T47D (cell line): ENCODE measurements around the gene SLX9.
"Not testable (repeated sequence)": the region's sequence is repeated elsewhere in the genome, so short reads cannot be mapped to it uniquely, and the experiment has no call there.

Experiments
- DNase-seq, 2 experiments: peaks; one replicate each; pipeline versions ENCODE4 v3.0.0 to v3.0.0-alpha.2; 2011 to 2012; ENCODE audit warnings: low read depth in 1 of 2, low spot score in 1 of 2
- JUND ChIP-seq: IDR thresholded peaks from 2 replicates; pipeline ENCODE4 v1.6.1; 2012; ENCODE audit warnings: low read depth
- in situ Hi-C: cut with HindIII; loops from 2 replicates; pipeline ENCODE4 v1.10.0; 2016; ENCODE audit warnings: low sequenced_read_pairs, low pct_unique_long_range_greater_than_20kb

Gene SLX9

GRCh38 chr21:44924606-44925377 lies 15.0 kb upstream of the SLX9 start:
- no peak for DNase-seq
- in situ Hi-C loops, result no loop called here
- no peak for TF ChIP-seq JUND

DNA sequence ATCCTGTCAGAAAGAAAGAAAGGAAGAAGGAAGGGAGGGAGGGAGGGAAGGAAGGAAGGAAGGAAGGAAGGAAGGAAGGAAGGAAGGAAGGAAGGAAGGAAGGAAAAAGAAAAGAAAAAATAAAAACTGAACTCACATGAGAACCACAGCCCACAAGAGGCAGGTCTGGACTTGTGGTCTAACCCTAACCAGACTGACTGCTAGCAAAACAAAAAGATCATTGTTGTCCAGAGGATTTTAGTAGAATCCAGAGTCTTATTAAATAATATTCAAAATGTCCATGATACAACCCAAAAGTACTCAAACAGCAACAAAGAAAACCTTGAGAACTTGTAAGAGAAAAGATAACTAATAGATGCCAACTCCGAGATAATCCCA lies 14.5 kb upstream of the SLX9 start:
- no peak for DNase-seq

DNA sequence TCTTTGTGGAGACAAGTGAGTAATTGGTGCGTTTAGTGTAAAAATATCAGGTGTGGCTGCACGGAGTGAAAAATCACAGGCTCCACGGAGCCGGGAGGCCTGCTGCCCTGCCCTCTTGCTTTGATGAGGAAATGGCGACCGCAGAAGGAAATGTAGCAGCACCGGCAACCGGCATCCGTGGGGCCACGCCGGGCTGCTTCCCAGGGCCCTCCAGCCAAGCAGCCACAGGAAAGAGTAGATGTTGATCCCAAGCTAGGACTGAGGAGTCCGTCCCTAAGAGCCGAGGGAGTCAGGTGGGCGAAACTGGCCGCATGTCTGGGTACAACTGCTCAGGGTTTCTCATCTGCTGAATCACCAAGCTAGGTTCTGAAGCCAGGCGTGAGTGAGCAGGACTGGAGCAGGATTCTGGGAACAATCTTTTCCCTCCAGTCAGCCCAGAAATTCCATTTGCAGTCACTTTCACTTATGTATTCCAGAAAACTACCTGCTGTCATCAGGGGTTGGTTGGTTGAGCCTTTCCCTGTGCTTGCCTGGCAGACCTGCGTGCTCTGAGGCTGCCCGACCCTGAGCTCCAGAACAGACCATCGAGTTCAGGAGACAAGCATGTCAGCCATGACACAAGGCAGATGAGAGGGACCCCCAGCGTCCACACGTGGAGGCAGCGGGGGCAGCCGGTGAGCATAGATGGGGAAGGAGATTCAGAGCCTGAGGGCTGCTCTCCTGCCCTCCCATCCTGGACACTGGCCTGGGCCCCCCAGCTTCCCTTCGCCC lies 13.3 kb upstream of the SLX9 start:
- no peak for TF ChIP-seq JUND
- in situ Hi-C loops, result no loop called here
- DNase-seq, result no peak

More for the DNA sequence above, 14.5 kb upstream of the SLX9 start:
- in situ Hi-C loops, result no loop called here
- TF ChIP-seq JUND, result no peak

- no peak for TF ChIP-seq JUND
- in situ Hi-C loops, result no loop called here
- DNase-seq, result no peak
These were observed 12.6 kb upstream of the SLX9 start for GRCh38 chr21:44927259-44927586.

DNA sequence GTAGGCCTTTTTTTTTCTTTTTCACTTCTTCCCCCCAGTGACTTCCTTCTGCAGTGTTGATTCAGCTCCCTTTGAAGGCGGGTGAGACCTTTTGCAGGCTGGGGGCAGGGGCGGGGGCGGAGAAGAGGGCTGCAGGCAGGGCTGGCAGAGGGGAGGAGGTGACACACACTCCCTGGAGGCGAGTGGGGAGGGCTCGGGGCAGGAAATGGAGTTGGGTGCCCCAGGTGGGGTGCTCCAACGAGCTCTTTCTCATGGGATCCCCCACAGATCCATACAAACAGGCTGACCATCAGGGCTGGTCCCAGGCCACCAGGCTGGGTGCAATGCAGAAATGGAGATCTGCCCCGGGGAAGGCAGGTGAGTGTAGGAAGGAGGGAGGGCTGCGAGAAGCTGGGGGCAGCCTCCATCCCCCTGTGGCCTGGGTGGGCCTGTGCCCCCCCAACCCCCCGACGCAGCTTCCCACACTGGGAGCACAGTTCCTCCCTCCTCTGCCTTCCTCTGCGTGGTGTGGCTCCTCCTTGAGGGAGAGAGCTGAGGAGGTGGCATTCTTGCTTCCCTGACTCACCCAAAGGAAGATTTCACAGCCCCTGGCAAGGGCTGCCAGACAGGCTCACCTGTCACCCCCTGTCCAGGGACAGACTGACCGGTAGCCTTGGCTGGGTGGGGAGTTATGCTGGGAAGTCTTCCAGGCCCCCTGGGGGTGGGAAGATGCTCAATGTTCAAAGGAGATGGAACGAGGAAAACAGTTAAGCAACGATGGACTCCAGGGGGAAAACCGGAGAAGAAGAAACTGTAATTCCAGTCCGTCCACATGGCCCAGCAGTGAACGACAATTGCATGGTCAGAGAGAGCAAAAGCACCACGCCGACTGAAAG lies 12.0 kb upstream of the SLX9 start:
- peak; percentile 65 to 79 for DNase-seq
- TF ChIP-seq JUND, result no peak
- in situ Hi-C loops, result no loop called here

GRCh38 chr21:44928500-44929241 lies 11.2 kb upstream of the SLX9 start:
- DNase-seq, result peak in 1 of 2 experiments; percentile 47
- in situ Hi-C loops, result not testable (repeated sequence)

DNA sequence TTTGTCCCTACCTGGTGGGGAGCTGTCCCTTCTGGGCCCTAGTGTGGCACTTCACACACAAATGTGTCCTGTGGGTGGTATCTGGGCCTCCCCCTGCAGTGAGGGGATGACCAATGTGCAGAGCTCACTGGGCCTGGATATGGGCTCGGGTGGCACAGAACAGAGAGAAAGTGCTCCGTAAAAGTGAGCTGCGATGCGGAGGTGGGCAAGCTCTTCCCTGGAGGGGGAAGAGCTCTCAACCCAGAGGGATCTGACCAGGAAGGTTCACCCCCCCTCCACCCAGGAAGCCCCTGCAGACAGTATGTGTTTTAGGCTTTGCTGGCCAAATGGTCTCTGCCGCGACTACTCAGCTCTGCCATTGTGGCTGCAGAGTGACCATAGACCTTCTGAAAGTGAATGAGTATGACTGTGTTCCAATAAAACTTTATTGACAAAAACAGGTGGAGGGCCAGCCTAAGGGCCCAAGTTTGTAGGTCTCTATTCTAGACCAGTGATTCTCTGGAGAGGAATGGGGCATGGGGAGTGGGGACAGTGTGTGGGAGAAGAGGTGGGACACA lies 10.5 kb upstream of the SLX9 start:
- in situ Hi-C loops, result no loop called here
- no peak for DNase-seq
- no peak for TF ChIP-seq JUND

DNA sequence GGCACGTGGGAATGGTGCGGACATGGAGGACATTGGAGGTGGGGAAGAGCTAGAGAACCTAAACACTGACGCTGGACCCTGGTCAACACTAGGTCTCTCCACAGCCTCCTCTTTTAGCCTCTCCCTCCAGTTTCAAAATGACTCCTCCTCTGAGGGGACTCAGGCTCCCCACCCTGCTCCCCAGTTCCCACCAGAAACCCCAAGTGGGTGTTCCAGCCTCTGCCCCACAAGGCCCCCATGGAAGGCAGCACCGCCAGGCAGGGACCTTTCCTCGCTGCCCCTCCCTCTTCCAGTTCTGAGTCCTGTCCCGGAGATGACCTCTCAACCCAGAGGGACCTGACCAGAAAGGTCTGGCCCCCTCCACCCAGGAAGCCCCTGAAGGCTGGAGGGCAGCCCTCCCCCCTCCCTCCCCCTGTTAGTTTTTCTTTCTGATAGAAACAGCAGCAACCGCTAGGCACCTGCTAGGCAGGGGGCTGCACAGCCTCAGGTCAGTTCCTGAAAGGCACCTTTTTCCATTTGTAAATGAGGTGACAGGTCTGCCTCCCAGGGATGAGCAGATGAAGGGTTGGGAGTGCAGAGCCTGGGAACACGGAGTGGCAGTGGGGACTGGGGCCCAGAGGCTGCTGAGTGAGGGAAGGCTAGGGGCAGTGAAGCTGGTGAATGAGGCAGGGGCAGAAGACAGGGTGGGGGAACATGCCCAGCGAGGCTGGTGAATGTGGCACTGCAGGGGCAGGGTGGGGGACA lies 9.9 kb upstream of the SLX9 start:
- no peak for DNase-seq
- no peak for TF ChIP-seq JUND
- in situ Hi-C loops, result no loop called here

- DNase-seq, result no peak
- in situ Hi-C loops, result no loop called here
- no peak for TF ChIP-seq JUND
These were observed 9.3 kb upstream of the SLX9 start for GRCh38 chr21:44930543-44930981.

- DNase-seq, result no peak
- TF ChIP-seq JUND, result no peak
- in situ Hi-C loops, result no loop called here
These were observed 8.7 kb upstream of the SLX9 start for GRCh38 chr21:44931137-44931500.
